Parathyroid adenoma (tissue), 2 donors: Measurements from ENCODE around the gene FKBP6.
"Not testable (repeated sequence)": the region's sequence is repeated elsewhere in the genome, so short reads cannot be mapped to it uniquely, and the experiment has no call there.

ENCODE experiments used
- H2AFZ ChIP-seq: fragments of 300-600 bp; sonication (generic); one replicate; pipeline ENCODE4 v1.7.0; 2017; ENCODE audit warnings: antibody characterized with exemption, mild to moderate bottlenecking
- H3K27ac ChIP-seq: fragments of 300-600 bp; sonication (generic); one replicate; pipeline ENCODE4 v1.7.0; 2017
- H3K27me3 ChIP-seq: fragments of 300-600 bp; sonication (generic); one replicate; pipeline ENCODE4 v1.7.0; 2017; ENCODE audit warnings: low read length; ENCODE audit not compliant: control insufficient read depth, insufficient read depth
- H3K36me3 ChIP-seq: fragments of 300-600 bp; sonication (generic); one replicate; pipeline ENCODE4 v1.7.0; 2017; ENCODE audit warnings: low read length; ENCODE audit not compliant: control insufficient read depth, insufficient read depth
- H3K4me1 ChIP-seq: fragments of 300-600 bp; sonication (generic); one replicate; pipeline ENCODE4 v1.7.0; 2017; ENCODE audit warnings: control low read depth
- H3K4me2 ChIP-seq: fragments of 300-600 bp; sonication (generic); one replicate; pipeline ENCODE4 v1.7.0; 2017; ENCODE audit warnings: low read length
- H3K4me3 ChIP-seq: fragments of 300-600 bp; sonication (generic); one replicate; pipeline ENCODE4 v1.7.0; 2017; ENCODE audit warnings: low read depth, low read length
- H3K79me2 ChIP-seq: fragments of 300-600 bp; sonication (generic); one replicate; pipeline ENCODE4 v1.7.0; 2017; ENCODE audit warnings: control low read depth
- H3K9ac ChIP-seq: fragments of 300-600 bp; sonication (generic); one replicate; pipeline ENCODE4 v1.7.0; 2017; ENCODE audit warnings: mild to moderate bottlenecking
- H3K9me3 ChIP-seq: fragments of 300-600 bp; sonication (generic); one replicate; pipeline ENCODE4 v1.7.0; 2017; ENCODE audit warnings: low read length; ENCODE audit not compliant: control insufficient read depth
- TF ChIP-seq, protein P1 (sequence below): fragments of 300-600 bp; sonication (generic); IDR thresholded peaks from one replicate; pipeline ENCODE4 v1.7.0; 2017; ENCODE audit warnings: antibody characterized with exemption, mild to moderate bottlenecking
- donor health status: primary hyperparathyroidism.

FKBP6 gene

DNA sequence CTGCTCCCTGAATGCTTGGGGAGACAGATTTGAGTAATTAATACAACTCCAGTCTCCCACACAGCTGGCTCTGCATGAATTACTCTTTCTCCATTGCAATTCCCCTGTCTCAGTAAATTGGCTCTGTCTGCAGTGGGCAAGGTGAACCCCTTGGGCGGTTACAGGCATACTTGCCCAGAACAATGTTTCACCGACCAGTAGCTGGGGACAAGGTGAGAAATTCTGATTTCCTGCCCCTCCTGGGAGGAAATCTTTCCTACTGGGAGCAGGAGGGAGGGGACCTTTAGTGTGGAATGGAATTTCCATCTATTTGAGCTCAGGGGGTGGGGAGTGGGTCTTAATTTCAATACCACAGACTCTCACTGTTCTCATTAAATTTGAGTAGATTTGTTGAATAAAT lies 63.4 kb downstream of the FKBP6 start:
- Histone ChIP-seq H2AFZ (no peak overlapping the region), H3K79me2 (no peaks in the 10 kb centered on the region), H3K4me1 (no peaks in the 10 kb centered on the region), H3K27me3 (no peaks in the 10 kb centered on the region), H3K4me2 (no peak overlapping the region), H3K9me3 (peaks cover 4% of the 10 kb centered on the region), H3K36me3 (no peaks in the 10 kb centered on the region), H3K27ac (no peak overlapping the region), H3K4me3 (no peak overlapping the region), H3K9ac (no peak overlapping the region)
- TF ChIP-seq, protein P1, sequence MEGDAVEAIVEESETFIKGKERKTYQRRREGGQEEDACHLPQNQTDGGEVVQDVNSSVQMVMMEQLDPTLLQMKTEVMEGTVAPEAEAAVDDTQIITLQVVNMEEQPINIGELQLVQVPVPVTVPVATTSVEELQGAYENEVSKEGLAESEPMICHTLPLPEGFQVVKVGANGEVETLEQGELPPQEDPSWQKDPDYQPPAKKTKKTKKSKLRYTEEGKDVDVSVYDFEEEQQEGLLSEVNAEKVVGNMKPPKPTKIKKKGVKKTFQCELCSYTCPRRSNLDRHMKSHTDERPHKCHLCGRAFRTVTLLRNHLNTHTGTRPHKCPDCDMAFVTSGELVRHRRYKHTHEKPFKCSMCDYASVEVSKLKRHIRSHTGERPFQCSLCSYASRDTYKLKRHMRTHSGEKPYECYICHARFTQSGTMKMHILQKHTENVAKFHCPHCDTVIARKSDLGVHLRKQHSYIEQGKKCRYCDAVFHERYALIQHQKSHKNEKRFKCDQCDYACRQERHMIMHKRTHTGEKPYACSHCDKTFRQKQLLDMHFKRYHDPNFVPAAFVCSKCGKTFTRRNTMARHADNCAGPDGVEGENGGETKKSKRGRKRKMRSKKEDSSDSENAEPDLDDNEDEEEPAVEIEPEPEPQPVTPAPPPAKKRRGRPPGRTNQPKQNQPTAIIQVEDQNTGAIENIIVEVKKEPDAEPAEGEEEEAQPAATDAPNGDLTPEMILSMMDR: no peak

DNA sequence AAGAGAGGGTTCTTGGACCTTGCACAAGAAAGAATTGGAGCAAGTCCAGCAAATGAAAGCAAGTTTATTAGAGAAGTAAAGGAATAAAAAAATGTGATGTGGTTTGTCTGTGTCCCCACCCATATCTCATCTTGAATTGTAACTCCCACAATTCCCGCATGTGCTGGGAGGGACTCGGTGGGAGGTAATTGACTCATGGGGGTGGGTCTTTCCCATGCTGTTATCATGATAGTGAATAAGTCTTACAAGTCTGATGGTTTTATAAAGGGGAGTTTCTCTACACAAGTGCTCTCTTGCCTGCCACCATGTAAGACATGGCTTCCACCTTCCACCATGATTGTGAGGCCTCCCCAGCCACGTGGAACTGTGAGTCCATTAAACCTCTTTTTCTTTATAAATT lies 66.5 kb downstream of the FKBP6 start:
- no peaks in the 10 kb centered on the region for H3K36me3 ChIP-seq
- H3K79me2 ChIP-seq: no peaks in the 10 kb centered on the region
- no peak overlapping the region for H3K4me2 ChIP-seq
- H2AFZ ChIP-seq: no peak overlapping the region
- no peak overlapping the region for H3K9ac ChIP-seq
- H3K9me3 ChIP-seq: no peaks in the 10 kb centered on the region
- H3K4me1 ChIP-seq: peaks cover under 1% of the 10 kb centered on the region
- H3K27me3 ChIP-seq: no peaks in the 10 kb centered on the region
- no peak overlapping the region for H3K27ac ChIP-seq
- TF ChIP-seq, protein P1: no peak
- no peak overlapping the region for H3K4me3 ChIP-seq

DNA sequence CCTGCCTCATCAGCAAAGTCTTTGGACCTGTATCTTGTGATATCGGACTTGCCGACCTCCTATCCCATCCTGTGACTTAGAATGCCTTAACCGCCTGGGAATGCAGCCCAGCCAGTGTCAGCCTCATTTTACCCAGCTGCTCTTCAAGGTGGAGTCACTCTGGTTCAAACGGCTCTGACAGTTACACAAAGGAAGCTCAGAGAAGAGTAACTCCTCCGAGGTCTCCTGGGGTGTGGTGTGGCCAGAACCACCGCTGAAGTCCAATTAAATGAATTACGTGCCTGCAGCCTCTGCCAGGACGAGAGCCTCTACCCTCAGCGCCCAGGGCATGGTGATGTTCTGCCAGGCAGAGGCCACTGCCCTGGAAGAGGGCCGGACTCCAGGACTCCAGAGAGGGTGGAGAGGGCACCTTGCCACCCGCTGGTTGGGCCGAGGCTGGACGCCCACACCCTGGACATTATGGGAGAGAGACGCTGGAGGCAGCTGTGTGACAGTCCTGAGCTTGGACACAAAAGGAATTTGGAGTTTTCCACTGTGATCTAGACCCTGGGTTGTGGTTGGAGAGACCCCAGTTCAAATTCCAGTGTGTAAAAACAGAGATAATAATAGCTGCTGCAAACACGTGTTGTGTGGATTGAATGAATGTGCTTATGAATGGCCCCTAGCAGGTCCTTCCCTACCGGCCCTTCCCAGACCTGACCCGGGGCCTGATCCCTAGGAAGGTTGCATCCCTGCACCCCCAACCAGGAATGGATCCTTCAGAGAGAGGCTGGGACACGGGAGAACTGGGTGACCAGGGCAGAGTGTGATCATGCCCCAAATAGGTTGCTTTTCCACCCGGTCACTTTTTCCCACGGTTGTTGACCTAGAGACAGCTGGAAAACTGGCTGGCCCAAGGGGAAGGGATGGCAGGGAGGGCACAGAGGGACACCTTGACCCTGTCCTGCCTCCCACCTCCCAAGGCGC lies 67.9 kb downstream of the FKBP6 start:
- H3K27ac ChIP-seq: no peak overlapping the region
- no peaks in the 10 kb centered on the region for H3K79me2 ChIP-seq

DNA sequence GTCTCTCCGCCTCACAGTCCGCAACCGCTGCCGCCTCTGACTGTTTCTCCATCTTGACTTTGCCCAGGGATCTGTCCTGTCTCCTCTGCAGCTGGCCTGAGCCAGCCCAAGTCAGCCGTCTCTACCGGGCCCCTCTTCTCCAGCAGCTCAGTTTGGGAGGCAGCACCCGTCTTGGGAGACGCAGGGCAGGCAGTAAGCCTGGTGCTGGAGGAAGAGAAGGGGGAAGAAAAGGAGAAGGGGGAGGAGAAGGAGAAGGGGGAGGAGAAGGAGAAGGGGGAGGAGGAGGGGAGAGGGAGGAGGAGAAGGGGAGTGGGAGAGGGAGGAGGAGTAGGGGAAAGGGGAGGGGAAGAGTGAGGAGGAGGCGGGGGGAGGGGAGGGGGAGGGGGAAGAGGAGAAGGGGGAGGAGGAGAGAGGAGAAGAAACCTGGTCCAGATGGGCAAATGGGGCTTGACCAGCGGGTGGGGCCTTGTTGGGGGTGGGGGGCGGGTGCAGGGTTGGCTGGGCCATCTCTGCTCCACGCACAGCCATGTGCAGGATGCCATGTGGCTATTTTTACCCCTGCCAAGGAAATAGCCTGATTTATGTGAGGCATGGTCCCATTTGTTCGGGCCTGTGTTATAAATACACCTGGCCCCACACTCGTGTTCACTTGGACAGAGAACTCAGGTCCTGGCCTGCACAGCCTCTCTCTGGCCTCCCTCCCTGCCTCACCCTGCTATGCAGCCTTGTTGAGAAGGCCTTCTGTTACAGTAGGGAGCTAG lies 69.7 kb downstream of the FKBP6 start:
- no peaks in the 10 kb centered on the region for H3K36me3 ChIP-seq
- peaks cover 3% of the 10 kb centered on the region for H3K4me1 ChIP-seq
- TF ChIP-seq, protein P1: no peak
- no peak overlapping the region for H3K4me3 ChIP-seq
- no peaks in the 10 kb centered on the region for H3K27me3 ChIP-seq
- H3K4me2 ChIP-seq: no peak overlapping the region
- no peak overlapping the region for H3K27ac ChIP-seq
- no peak overlapping the region for H3K9ac ChIP-seq
- no peaks in the 10 kb centered on the region for H3K9me3 ChIP-seq
- H3K79me2 ChIP-seq: no peaks in the 10 kb centered on the region
- no peak overlapping the region for H2AFZ ChIP-seq

More for the DNA sequence above, 67.9 kb downstream of the FKBP6 start:
- Histone ChIP-seq H3K27me3 (no peaks in the 10 kb centered on the region), H3K4me2 (no peak overlapping the region), H3K9ac (no peak overlapping the region), H2AFZ (no peak overlapping the region), H3K9me3 (no peaks in the 10 kb centered on the region), H3K4me1 (peaks cover 3% of the 10 kb centered on the region), H3K36me3 (no peaks in the 10 kb centered on the region), H3K4me3 (no peak overlapping the region)
- TF ChIP-seq, protein P1: no peak

DNA sequence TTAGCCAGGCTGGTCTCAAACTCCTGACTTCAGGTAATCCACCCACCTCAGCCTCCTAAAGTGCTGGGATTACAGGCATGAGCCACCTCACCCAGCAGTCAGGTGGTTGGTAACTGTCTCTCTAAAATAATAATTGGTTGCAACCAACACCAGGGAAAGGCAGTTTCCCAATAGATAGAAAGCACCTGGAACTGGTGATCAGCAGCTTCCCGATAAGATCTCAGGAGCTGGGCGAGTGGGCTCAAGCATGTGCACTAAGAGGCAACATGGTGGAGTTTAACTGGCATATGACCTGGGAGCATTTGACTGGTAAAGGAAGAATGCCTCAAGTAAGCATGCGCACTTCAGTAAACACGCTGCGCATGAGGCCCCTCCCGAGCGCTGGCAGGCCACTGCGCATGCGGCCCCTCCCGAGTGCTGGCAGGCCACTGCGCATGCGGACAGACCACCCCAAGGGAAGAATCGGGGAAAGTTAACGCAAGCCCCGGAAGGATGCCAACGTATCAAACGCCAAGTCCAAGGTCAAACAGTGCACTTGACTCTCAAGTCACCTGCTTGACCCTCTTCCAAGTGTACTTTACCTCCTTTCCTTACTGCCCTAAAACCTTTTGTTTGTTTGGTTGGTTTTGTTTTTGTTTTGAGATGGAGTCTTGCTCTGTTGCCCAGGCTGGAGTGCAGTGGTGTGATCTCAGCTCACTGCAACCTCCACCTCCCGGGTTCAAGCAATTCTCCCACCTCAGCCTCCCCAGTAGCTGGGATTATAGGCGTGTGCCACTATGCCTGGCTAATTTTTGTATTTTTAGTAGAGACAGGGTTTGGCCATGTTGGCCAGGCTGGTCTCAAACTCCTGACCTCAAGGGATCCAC lies 71.5 kb downstream of the FKBP6 start:
- Histone ChIP-seq H2AFZ (peak overlapping the region; percentile 97), H3K4me3 (peak overlapping the region; percentile 11), H3K4me2 (peak overlapping the region; percentile 67)
- not testable (repeated sequence) for H3K79me2 ChIP-seq, H3K36me3 ChIP-seq, H3K9ac ChIP-seq, H3K4me1 ChIP-seq, H3K27me3 ChIP-seq, H3K9me3 ChIP-seq, H3K27ac ChIP-seq

DNA sequence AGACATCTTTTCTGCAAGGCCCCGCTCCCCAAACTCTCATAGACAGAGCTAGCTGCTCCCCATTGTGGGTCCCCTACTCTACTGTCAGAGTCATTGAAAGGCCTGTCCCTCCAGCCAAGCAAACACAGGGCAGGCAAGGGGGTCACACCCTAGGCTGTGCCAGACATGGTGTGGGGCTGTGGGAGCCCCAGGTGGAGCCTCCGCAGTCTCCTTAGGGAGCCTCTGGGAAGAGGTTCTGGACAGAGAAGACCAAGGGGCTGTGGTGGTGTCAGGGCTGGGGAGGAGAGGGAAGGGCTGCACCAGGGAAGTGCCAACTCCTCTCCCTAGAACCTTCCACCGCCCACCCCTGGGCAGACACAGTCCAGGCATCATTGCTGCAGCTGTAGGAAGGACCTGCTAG lies 76.9 kb downstream of the FKBP6 start:
- H3K4me1 ChIP-seq, H3K79me2 ChIP-seq, H3K4me3 ChIP-seq, H2AFZ ChIP-seq, H3K27me3 ChIP-seq, H3K36me3 ChIP-seq, H3K9ac ChIP-seq, H3K27ac ChIP-seq, H3K9me3 ChIP-seq, H3K4me2 ChIP-seq: not testable (repeated sequence)
